Activated CD4-positive, alpha-beta T cell treated with anti-CD3 and anti-CD28 coated beads, Interleukin-2, amount 50 U/mL, for 24 hours (primary cell): ENCODE data around the gene TEAD3.
"Not testable (repeated sequence)": the region's sequence is repeated elsewhere in the genome, so short reads cannot be mapped to it uniquely, and the experiment has no call there.

Experiments used
- DNase-seq, 2 donors: peaks; one replicate each; pipeline ENCODE4 v3.0.0-alpha.2; 2020; ENCODE audit warnings: low read depth in 1 of 2, low spot score in 1 of 2

TEAD3 gene

DNA sequence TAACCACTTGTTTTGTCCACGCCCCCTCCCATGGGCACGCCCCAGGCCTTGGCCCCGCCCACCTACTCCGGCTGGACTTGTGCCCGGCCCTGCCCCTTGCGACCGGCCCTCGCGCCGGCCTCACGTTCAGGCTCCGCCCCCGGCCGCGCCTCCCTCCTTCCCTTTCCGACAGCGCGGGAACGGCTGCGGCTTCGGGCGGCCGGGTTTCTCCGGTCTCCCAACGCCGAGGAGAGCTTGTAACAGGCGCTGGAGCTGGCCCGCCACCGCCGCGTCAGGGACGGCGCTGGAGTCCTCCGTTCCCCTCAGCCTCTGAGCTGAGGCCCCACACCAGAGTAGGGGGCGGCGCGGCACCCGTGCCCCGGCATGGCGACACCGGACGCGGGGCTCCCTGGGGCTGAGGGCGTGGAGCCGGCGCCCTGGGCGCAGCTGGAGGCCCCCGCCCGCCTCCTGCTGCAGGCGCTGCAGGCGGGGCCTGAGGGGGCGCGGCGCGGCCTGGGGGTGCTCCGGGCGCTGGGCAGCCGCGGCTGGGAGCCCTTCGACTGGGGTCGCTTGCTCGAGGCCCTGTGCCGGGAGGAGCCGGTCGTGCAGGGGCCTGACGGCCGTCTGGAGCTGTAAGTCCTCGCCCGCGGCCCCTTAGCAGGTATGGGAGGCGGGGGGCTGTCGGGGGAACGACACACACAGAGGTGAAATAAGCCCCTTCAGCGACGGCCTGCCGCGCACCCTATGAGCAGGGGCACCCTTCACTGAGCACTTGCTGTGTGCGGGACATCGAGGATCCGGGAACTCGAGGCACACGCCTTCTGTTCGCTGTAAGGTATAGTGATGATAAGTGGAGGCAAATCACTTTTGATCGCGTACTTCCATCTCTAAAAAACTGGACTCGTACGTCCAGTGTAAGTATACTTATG lies 44.4 kb downstream of the TEAD3 start, which contains the start of gene FANCE:
Gene FANCE, plus strand, starts transcription at position 156 of the 908 bp plus-strand sequence. Its CDS starts 208 bp downstream, at position 364.
- peak; percentile 70 to 88 for DNase-seq

DNA sequence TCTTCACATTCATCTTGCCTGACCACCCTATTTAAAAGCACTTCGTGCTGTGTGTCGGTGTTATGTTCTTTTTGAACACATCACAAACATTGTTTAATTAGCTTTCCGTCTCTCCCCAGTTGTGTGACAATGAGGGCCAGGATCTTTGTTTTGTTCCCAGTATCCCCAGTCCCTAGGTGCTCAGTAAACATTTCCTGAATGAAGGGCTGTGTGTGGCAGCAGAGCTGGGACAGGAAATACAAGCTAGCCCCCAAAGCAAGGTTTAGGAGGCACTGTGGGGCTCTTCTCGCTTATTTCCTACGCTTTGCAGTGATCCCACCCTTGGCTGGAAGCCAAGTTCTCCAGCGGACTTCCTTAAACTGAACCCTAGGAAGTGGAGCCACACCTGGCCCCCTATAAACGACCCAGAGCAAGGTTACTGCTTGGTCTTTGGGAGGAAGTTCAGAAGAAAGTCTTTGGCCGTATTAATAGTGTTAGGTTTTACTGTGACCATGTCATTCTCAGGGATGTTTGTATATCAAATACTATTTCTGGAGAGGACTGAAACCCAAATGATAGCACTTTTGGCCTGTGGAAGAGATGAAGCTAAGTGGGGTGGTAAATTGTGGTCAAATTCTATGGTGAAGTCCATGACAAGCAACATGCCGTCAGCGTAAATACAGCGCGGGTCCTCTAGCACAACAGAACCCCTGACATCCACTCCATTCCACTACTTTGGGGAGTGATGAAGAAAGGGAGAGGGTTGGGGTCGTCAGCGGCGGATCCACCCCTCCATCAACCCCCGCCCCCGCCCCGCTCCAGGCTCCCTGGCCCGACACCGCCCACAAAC lies 45.3 kb downstream of the TEAD3 start:
- no peak for DNase-seq

DNA sequence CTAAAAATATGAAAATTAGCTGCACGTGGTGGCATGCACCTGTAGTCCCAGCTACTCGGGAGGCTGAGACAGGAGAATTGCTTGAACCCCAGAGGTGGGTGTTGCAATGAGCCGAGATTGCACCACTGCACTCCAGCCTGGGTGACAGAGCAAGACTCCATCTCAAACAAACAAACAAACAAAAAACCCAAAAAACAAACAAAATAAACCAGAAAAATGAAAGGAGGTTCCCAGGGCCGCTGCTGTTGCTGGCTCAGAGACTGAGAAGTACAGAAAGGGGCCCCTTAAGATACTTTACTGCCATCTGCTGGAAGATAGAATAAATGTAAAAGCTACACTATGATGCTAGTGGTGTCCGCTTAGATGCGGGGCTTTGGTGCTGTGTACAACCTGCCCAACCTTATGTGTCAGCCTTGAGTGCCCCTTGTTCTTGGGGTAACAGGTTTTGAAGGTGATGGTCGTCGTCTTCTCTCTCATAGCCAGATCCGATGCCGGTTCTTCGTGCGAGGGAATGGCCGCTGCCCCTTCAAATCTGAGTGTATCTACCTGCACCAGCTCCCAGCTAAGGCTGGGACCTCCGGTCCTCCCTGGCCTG lies 47.5 kb downstream of the TEAD3 start:
- peak in 1 of 2 donors; percentile 35 for DNase-seq

DNA sequence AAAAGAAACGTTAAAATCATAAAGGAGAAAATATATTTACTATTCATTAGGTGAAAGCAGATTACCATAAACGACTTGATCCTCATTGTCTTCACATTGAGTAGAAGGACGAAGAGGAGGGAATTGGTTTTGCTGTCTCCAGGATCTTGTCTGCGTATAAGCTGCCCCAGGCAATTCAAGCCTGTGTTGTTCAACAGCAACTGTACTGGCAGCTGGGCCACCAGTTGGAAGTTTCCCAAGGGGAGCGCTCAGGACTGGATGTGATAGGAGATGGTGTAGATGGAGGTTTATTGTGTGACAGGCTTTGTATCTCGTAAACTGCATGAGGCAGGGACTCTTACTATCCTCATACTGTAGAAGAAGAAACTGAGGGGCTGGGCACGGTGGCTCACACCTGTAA lies 48.7 kb downstream of the TEAD3 start:
- DNase-seq = no peak

DNA sequence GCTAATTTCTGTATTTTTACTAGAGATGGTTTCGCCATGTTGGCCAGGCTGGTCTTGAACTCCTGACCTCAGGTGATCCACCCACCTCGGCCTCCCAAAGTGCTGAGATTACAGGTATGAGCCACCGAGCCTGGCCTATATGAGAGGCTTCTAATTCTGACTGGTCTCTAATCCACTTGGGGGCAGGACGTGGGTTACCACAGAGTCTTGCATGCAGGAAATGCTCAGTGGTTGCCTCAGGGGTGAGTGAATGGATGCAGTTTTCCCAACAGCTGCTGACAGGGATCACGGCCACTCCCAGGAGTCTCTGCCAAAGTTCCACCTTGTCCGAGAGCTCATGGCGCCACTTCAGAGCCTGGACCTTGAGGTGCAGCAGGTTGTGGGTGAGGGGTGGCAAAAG lies 51.2 kb downstream of the TEAD3 start:
- no peak for DNase-seq

DNA sequence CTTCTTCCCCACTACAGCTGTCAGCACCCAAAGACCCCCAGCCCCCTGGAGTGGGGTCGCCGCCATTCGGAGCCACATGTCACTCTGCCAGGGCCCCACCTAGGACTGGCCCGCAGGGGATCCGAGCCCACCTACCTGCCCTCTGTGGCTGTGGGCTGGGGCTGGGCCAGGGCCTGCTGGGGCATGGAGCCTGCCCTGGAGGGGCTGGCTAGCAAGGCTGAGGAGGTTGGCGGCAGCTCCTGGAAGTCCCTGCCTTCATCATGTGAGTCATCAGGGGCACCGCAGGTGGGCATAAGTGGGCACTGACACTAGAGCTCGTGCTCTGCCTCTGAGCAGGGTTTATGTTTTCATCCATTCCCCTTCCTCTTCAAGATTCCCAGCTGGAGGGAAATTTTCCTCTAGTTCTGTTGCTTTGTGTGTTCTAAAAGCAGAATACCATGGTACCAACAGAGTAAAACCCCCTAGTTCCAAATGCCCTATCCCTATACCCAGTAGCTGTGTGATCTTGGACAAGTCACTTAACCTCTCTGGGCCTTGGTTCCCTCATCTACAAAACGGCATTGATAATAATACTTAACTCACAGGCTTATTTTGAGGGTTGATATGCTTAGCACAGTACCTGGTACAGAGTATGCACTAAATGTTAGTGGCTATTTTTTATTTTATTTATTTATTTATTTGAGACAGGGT lies 53.4 kb downstream of the TEAD3 start:
- no peak for DNase-seq

DNA sequence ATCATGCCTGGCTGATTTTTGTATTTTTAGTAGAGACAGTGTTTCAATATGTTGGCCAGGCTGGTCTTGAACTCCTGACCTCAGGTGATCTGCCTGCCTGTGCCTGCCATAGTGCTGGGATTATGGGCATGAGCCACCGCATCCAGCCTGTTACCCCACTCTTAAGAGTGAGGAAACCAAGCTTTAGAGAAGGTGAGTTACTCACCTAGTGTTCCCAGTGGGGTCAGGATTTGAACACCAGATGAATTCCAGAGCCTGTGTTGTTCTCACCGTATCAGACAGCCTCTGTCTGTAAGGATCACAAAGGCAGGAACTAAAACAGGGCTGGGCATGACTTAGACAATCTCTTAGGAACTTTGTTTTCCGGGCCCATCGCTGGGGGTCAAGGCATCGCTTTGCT lies 54.2 kb downstream of the TEAD3 start:
- DNase-seq = no peak

DNA sequence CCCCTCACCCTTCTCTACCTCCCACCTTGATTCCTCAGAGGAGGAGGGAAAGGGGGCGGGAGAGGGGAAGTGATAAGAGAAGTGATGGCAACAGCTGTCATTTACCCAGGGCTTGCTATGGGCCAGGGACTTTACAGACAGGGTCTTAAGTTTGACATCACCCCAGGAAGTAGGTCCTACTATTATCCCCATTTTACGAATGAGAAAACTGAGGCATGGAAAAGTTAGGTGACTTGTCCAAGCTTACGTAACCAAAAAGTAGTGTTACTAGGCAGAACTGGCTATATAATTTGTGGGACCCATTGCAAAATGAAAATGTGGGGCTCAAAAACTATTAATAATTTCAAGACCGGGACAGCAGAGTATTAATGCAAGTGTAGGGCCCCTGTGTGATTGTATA lies 55.2 kb downstream of the TEAD3 start:
- no peak for DNase-seq

DNA sequence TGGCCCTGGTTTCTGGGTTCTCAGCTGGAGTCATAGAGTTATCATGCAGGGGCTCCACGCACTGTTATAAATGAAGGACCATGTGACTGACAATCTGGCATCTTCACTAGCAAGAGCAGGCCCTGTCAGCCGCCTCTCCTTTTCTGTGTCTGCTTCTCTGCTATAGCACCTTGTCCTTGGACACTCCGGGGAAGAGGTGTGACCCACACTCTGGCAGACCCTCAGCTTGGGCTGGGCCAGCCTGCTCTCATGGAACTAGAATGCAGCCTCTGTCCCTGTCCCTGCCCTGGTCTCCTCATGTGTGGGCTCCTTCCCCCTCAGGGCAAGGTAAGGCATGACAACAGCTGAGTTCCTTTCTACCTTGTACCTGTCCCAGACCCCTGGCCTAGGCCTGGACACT lies 55.7 kb downstream of the TEAD3 start:
- no peak for DNase-seq

DNA sequence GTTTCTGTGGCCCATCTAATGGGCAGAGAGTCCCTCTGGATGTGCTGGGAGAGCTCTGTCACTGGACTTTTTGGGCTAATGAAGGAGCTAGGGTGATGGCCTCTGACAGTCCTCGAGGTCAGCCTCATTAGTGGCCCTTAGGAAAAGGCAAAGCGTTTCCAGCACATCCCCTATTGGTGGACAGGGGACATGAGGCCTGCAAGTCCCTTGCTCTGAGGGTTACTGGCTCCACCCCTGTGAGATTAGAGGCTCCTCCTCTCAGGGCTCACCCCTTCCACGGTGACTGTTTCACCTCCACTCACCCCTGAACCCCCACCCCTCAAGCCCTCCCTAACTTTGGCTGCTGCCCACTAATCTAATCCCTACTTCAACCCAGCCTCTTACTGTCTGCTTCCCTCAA lies 57.6 kb downstream of the TEAD3 start:
- DNase-seq = no peak

DNA sequence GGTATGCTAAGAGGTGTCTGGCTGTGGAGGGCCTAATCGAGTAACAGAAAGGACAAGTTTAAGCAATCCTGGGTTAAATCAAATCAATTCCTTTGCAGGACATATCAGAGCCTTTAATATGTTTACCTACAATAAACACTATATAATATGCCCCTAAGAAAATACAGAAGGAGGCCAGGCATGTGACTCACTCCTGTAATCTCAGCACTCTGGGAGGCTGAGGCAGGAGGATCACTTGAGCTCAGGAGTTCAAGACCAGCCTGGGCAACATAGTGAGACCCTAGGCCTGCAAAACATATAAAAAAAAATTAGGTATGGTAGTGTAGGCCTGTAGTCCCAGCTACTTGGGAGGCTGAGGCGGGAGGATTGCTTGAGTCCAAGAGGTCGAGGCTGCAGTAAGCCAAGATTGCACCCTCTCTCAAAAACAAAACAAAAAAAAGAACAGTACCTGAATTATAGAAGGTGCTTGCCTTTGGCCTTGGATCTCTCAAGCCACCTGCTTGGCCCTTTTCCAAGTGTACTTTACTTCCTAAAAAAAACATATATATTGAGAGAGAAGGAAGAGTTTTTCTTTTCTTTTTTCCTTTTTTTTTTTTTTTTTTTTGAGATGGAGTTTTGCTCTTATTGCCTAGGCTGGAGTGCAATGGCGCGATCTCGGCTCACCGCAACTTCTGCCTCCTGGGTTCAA lies 58.4 kb downstream of the TEAD3 start:
- not testable (repeated sequence) for DNase-seq

DNA sequence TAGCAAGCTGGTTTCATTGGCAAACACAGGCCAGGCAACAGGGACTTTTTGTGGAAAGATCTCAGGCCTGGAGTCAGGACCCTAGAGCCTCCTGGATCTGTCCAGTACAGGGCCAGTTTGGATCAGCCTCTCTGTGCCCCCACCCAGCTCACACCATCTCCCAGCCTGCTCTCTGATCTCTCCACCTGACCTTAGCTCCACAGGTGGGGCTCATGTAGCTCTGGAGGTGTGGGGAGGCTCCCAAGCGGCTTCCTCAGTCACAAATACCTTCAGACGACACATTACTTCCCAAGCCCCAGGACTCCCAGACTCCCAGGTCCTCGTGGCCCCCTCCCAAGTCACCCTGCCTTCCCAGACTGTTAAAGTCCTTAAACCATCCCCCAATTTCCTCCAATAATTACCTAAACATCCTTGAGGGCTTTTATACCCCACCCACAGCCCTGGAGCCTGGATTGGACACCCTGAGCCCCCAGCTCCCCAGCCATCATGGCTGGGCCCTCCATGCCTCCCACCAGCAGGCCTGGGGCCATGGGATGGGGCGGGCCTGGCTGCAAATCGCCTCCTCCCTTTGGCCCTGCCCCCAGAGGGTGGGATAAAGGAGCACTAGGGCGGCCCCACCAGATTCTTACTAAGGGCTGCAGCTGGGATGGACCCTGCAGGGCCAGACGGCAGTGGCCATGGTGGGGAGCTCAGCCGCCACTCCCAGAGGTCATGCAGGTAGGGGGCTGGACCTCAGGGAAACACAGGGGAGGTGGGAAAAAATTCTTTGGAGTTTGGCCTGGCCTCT lies 60.6 kb downstream of the TEAD3 start:
- DNase-seq = no peak

DNA sequence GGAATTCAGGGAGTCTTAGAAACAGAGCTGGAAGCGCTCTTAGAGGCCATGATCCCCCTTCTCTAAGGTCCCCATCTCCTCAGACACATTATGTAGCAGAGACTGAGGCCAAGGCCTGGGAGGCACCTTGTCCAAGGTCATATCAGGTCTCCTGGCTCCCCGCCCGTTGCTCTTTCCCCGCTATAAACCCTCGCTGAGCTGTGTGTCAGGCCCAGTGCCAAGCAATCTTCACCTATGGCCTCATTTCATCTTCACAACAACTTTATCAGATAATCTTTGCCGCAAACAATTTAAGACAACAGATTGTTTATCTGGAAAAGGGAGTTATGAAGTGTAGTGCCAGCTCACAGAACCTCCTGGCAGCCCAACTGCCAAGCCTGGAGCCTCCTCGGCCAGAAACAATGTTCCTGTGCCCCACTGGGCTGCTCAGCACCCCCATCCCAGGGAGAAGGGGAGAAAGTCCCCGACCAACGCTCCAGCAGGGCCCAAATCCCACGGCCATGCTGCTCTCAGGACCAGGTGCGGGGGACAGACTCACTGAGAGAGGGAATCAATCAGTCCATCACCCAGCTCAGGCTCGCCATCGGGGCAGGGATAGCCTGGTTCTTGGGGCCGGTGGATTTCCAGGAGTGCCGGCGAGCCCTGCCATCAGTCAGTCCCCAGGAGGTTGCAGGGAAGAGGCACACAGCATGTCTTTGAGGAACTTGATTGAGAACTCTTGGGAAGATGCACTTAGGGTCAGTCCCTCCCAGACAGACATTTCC lies 61.6 kb downstream of the TEAD3 start:
- no peak for DNase-seq

DNA sequence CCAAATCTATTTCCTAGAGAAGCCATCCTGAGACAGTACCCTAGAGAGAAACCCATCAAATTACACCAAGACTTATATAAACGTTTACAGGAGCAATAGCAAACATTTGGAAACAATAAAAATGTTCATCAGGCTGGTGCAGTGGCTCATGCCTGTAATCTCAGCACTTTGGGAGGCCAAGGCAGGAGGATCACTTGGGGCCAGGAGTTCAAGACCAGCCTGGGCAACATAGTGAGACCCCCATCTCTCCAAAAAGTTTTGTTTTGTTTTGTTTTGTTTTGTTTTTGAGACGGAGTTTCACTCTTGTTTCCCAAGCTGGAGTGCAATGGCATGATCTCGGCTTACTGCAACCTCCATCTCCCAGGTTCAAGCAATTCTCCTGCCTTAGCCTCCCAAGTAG lies 64.2 kb downstream of the TEAD3 start:
- not testable (repeated sequence) for DNase-seq

DNA sequence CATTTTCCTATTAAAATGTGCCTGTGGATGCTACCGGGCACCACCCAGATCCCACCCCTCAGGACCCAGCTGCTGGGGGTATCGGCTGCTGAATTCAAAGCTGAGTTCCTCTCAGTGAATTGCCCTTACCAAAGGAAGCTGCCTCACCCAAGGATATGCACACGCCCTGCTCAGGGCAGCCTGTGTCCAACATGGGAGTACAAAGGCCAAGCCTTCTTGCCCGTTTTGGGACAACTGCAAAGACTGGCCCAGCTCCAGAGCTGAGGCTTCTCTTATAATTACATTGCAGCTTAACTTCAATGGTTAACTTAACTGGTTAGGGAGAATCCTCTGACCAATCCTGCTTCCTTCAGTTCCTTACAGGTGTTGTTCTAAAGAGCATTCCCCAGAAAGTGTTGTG lies 64.6 kb downstream of the TEAD3 start:
- no peak for DNase-seq

DNA sequence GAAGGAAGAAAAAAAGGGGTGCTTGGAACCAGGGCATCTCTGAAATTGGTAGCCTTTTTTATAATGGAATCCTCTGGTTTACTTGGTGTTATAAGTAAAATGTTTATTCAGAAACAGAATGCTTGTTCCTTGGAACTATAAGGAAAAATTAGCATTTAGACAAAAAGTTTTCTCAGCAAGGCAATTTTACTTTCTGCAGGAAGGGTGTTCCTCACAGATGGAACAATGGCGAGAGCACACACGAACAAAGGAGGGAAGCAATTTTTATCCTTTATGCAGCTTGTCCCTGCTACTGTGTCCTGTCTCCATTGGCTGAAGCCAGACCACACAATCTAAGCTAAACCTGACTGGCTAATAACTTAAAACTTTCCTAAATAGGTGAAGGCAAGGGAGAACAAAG lies 67.4 kb downstream of the TEAD3 start:
- DNase-seq = no peak

DNA sequence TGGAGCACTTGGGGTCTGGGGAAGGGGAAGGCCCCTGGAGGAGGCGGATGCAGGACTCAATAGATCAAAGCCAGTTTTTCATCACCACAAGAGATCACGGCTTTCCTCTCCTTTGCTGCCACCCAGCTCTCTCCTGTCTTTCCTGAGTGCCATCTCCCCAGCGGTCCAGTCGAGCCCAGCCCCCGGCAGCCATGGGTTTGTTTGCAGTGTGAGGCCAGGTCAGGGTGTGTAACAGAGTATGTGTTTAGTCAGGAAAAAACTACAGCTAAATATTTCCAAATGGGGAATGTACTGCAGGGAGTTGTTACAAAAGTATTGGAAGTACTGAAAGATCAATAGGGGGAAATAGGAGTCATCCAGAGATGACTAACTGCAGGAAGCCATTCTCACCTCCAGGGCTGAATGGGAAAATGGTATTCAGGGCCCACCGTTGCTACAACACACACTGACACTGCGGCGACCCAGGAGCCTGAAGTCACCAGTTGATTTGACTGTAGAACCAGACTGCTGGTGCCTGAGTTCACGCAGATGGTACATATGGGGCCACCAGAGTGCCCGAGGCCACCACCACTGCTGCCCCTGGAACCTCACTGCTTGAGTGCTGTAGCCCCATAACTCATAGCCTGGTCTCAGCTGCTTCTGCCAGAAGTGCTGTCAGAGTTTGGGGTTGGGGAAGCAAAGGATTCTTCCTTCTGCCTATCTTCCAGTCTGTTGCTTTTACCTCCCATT lies 68.3 kb downstream of the TEAD3 start:
- no peak for DNase-seq

DNA sequence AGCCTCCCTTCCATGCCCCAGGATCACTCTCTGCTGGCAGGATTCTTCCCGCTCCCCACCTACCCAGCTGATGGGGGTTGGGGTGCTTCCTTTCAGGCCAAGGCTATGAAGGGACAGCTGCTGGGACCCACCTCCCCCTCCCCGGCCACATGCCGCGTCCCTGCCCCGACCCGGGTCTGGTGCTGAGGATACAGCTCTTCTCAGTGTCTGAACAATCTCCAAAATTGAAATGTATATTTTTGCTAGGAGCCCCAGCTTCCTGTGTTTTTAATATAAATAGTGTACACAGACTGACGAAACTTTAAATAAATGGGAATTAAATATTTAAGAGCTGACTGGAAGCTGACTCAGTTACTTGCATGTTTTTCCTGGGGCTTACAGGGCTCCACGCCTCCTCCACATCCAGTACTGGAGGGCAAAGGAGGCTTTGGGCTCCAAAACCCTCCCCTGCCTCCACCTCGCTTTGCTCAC lies 69.0 kb downstream of the TEAD3 start:
- no peak for DNase-seq
